HS-27A (cell line): ENCODE data around the gene PTPRG.

Source experiments
- DNase-seq: peaks from one replicate; pipeline ENCODE4 v3.0.0-alpha.2; 2012; ENCODE audit warnings: low read depth, missing footprints

PTPRG gene

DNA sequence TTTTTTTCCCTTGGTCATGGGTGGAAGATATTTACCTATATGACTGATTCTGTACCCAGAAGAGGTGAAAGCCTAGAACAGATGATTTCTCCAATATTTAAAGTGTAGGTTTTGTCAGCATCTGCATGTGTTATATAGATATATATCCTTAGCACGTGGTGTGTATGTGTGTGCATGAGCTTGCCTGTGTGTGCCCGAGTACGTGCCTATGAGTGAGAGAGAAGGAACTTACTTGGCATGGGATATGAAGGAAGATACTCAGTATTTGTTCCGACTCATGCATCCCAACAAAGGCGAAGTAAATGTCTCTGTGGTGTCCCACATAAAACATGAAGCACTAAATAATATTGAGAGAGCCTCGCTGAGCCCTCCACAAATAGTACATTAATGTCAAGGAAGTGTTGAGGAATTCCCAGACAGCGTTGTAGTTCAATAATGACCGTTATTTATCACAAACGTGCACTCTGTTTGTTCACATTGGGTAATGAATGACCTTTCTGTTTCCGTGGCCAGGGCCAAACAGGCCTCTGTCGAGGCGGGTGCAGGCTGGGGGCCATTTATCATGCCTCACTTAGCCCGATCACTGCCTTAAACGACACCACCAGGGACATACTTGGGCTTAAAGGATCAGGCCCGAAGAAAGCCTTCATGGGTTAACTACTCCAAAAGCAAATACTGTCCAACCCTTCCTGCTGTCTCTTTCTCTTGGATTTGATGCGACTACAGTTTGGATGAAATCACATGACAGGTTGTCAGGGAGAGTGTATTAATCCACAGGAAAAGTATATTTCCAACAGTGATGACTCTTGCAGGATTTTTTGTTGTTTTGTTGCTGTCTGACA, 267.7 kb downstream of the PTPRG start:
- no peak for DNase-seq

DNA sequence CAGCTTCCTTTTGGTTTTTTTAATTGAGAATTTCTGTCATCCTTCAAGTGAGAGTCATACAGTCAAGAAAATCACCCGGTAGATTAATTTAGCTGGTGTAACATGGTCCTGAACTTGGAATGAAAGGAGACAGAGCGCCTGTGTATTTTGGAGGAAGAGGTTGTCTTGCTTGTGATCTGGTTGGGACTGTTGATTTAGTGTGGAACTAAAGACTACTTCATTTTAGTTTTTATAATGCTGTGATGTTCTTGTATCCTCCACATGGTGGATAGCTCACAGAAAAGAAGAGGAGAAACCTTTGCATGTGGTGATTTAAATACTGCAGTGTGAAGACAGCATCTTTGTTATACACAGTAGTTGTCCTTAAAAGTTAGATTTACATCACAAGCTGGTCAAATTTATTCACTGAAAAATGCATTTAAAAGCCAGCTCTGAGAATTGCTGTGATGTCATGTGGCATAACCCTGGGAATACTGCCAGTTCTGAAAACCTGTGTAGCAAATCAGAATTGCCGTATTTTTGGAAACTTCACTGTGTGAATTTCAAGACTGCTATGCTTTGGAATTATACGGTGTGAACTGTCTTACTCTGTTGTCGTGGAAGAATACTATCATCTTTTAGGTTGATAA, 268.5 kb downstream of the PTPRG start:
- no peak for DNase-seq

DNA sequence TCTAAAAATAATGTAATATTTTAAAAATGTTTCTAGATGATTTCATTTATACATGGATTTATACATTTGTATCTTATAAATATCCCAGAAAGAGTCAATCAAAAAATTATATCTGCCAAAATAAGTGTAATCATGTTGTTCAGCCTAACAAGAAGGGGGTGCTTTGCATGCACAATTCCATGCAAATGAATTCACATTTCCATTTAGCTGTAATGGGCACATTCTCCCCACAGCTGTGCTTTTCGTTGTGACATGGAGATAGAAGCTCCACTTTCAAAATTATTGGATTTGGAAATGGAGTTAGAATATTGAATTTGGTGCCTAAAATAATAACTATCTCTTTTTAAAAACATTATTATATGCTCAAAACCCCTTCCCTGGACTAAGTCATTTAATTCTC, 270.6 kb downstream of the PTPRG start:
- no peak for DNase-seq

DNA sequence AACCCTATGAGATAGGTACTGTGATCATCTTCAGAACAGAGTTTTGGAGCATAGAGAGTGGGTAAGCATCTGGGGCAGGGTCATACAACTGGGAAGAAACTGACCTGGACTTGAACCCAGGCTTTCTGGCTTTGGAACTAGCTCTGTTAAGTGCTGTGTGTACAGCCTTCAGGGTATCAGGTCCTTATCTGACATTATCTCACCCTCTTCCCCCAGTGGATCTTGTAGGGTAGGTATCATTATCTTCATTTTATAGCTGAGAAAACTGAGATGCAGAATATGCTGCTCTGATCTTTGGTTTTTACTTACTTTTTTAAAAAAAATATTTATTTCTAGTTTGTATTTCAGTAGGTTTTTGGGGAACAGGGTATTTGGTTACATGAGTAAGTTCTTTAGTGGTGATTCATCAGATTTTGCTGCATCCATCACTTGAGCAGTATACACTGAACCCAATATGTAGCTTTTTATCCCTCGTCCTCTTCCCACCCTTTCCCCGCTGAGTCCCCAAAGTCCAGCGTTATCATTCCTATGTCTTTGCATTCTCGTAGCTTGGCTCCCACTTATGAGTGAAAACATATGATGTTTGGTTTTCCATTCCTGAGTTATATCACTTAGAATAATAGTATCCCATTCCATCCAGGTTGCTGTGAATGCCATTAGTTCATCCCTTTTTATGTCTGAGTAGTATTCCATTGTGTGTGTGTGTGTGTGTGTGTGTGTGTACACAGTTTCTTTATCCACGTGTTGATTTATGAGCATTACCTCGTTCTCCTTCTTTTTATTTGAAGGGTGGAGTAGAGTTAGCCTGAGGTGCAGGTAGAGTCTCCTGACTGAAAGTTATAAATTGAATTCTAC, 271.2 kb downstream of the PTPRG start:
- no peak for DNase-seq

GRCh38 chr3:61839256-61839655, 277.9 kb downstream of the PTPRG start:
- DNase-seq, result no peak

DNA sequence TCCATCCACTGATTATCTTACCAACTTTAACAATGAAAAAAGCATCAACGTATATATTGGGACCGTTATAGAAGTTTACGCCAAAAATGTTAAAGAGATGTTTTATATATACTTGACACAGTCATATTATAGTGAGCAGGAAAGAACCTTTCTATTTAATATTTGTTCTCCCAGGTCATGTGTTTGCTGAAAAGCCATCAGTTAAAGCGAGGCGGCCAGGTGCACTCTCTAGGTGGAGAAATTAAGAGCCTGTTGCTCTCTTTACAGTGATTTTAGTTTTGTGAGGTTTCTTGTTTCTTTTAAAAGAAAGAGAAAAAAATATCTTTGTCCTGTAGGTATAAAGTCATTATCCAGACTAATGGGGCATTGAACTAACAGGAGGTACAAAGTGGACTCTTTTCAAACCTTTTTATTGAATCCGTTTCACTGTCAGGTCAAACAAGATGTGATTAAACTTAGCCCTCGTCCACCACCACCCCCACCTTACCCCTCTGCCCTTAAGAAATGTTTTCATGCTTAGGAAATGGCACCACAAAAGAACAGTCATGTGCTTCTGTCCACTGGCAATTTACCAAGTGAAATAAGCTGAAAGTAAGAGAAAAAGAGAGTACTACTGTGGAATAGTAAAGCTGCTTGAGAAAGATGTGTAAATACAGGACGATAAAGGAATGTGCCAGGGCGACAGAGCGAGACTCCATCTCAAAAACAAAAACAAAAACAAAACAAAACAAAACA, 279.9 kb downstream of the PTPRG start:
- DNase-seq, result no peak

- DNase-seq, result no peak
Measured at GRCh38 chr3:61841988-61842387, 280.6 kb downstream of the PTPRG start.

- no peak for DNase-seq
Measured at GRCh38 chr3:61844346-61844745, 283.0 kb downstream of the PTPRG start.

- DNase-seq, result no peak
Measured at GRCh38 chr3:61846488-61846887, 285.1 kb downstream of the PTPRG start.

- no peak for DNase-seq
Measured at GRCh38 chr3:61847784-61848462, 286.6 kb downstream of the PTPRG start.

DNA sequence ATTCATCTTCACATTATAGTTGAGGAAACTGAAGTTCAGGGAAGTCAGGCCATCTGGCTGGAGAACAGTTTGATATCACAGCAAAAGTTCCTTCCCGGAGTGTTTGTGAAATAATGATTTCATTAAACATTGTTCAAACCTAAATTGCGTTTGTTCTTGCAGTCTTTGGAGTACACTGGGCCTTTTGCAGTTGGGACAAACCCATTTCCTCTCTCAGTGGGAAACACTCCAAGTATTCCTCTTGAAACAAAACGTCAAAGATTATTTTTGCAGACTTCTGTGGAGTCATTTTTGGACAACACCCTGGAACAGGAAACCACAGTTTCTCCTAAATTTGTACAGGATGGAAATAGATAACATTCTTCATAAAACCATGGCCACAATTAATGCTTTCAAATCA, 287.5 kb downstream of the PTPRG start:
- DNase-seq, result no peak

DNA sequence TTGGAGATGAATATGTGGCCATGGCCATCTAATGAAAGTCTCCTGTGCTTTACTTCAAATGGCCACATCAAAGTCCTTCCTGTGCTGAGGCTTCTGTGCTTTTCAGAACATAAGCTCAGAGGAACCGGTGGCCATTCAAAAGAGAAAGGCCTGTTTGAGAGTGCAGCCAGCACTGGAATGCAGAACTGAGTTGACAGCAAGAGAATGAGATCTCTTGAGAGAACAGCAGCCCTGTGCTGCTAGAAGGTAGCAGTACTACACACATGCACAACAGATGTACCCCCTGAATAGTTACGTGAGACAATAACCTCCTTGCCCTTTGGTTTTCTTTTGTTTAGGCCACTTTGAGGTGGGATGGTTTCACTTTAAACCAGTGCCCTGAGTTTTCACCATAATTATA, 292.5 kb downstream of the PTPRG start:
- DNase-seq, result no peak

- no peak for DNase-seq
Measured at GRCh38 chr3:61855211-61855610, 293.8 kb downstream of the PTPRG start.

- no peak for DNase-seq
Measured at GRCh38 chr3:61857297-61857696, 295.9 kb downstream of the PTPRG start.

DNA sequence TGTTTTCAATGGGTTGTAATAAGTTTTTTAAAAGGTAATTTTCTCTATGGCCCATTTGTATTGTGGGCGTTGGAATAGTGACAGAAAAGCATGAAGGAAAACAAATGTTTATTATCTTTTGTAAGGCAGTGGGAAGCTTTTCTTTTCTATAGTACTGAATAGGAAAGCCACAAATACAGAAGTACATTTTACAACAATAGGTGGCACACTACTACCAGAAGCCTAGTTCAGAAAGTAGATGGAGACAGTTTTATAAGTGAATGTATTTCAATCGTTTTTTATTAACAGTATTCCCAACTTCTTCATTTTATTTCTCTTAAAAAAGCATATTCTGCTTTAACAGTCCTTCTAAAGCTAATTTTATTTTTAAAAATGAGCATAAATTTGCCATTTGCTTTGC, 296.7 kb downstream of the PTPRG start:
- DNase-seq, result no peak

DNA sequence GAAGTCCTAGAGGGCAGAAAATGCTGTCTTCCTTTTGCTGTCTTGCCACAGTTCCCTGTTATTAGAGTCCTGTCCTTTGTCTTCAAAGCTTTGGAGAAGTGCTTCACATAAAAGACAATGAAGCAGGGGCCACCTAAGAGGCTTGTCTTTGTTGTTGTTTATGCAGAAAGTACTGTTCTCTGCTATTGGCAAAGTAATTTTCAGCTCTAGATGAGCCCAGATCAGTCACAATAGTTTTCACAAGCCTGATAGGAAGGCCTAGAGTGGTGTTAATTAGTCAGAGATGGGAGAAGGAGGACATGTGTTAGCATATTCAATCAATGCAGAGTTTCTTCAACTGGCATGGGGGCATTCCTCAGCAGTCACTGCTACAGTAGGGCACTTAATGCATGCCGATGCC, 300.0 kb downstream of the PTPRG start:
- DNase-seq, result no peak

DNA sequence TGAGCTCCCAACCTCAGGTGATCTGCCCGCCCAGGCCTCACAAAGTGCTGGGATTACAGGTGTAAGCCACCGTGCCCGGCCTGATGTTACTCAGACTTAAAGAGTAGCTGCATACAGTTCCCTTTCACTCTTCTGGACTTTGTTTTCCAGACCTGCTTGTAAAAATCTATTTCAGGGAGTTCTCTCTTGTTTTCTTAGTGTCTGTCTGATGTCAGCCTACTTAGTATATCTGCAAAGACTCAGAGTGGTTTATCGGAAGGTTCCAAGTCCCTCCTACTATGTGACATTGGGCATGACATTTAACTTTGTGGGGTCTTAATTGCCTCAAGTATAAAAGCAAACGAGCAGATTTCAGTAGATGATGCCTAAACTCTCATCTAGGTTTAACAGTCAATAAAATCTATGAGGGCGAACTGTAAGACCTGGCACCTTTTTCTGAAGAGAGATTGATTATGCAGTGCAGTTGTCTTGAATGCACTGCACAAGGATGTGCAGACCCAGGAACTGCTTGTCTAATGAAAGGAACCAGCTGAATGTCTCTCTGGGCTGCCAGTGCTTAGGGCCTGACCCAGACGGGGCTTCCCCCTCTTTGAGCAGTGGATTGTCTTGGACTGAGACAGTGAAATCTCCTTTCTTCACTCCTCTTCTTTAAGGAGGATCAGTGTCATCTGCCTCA, 301.4 kb downstream of the PTPRG start:
- no peak for DNase-seq

DNA sequence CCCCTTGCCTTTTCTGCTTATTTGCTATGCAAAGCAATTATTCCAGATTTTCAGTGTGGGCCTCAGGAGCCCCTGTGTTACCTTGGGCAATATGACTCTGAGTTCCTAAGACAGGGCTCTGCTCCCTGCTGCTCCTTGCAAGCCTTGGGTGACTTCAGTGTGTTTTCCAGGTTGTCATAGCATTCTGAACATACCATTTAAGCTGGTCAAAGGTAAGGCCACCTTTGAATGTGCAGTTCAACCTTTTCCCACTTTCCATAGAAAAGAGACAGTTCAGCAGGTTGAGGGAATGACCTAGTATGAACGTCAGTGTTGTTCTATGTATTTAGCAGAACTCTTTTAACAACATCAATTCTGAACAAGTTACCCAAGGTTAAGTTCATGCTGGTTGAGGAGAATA, 302.2 kb downstream of the PTPRG start:
- DNase-seq, result no peak

GRCh38 chr3:61864886-61865285, 303.5 kb downstream of the PTPRG start:
- DNase-seq, result no peak

DNA sequence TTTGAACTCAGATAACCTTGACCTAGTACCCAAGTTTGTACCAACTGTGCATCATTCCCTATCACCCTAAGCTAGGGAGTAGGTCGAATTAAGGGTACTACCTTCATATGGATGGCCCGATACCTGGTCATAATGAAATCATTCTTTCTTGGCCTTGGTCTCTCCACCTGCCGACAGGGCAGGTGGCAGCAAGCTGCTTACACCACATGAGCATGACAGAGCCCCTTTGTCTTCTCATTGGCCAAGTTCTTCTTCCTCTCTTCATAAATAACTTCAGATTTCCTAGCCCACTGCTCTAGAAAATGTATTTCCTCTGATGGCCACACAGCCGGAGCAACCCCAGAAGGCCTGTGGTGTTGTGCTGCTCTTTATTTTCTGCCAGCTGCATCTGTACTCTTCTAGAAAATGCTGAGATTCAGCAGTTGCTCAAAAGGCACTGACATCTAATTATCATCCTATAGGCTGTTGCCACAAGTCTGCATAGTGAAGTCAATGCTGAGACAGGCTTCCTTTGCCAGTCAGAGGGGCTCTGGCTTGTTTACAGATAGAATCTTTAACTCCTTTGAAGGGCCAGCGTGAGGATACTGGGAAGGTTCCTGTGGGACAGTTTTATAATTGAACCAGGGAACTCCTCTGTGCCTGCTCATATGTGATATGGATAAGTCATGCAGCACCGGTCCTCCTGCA, 304.2 kb downstream of the PTPRG start:
- no peak for DNase-seq
